Stomach (tissue), 4 donors: ENCODE data around the gene SLC35E1.

Source experiments
- EP300 ChIP-seq: sonication (generic); formaldehyde crosslinking; IDR thresholded peaks from one replicate; pipeline ENCODE4 v1.6.1; 2017; ENCODE audit warnings: antibody characterized with exemption
- POLR2A ChIP-seq, 4 donors: fragments of 450-650 bp; IDR thresholded peaks; one replicate each; pipeline ENCODE4 v1.6.1; 2016; ENCODE audit warnings: antibody characterized with exemption in 4 of 4, control low read depth in 2 of 4, mild to moderate bottlenecking in 1 of 4, moderate library complexity in 1 of 4
- POLR2AphosphoS5 ChIP-seq, 3 donors: sonication (generic); formaldehyde crosslinking; IDR thresholded peaks; one replicate each; pipeline ENCODE4 v1.6.1; 2016; ENCODE audit warnings: antibody characterized with exemption in 3 of 3
- TF ChIP-seq, protein P1 (sequence below), 7 experiments: fragments of 450-650 bp in 4 of 7; fragments of 200-600 bp in 3 of 7; sonication (generic) in 3 of 7; IDR thresholded peaks; one replicate each; pipeline ENCODE4 v1.5.1; 2016 to 2019; ENCODE audit warnings: antibody characterized with exemption in 7 of 7, control low read depth in 2 of 7, mild to moderate bottlenecking in 1 of 7

DNA sequence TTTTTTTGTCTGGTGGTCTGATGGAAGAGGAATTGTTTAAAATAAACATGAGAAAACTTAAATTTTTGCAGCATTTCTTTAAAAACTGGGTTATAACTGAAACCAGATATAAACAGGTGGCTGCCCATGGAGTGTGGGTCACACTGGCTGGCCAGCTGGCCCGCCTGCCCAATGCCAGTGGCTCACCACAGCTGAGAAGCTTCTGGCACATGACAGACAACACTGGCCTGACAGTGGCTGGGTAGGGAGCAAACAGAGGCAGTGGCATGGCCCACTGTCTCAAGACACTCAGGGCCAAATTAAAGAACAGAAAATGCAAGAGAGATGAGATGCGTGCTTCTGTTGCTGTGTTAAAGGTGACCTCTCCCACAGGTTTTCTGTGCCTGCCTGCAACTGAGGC is 3.1 kb upstream of the SLC35E1 start:
- TF ChIP-seq, protein P1, sequence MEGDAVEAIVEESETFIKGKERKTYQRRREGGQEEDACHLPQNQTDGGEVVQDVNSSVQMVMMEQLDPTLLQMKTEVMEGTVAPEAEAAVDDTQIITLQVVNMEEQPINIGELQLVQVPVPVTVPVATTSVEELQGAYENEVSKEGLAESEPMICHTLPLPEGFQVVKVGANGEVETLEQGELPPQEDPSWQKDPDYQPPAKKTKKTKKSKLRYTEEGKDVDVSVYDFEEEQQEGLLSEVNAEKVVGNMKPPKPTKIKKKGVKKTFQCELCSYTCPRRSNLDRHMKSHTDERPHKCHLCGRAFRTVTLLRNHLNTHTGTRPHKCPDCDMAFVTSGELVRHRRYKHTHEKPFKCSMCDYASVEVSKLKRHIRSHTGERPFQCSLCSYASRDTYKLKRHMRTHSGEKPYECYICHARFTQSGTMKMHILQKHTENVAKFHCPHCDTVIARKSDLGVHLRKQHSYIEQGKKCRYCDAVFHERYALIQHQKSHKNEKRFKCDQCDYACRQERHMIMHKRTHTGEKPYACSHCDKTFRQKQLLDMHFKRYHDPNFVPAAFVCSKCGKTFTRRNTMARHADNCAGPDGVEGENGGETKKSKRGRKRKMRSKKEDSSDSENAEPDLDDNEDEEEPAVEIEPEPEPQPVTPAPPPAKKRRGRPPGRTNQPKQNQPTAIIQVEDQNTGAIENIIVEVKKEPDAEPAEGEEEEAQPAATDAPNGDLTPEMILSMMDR (IDR thresholded peaks at IDR 0.05) = no peak
- TF ChIP-seq POLR2A (IDR thresholded peaks at IDR 0.05) (no peak), POLR2AphosphoS5 (IDR thresholded peaks at IDR 0.05) (no peak), EP300 (no peak)
